LHCN-M2 (cell line): ENCODE results near the gene KEAP1. TPM values are rescaled to one million over a fixed set of nuclear protein-coding genes. Genes with fewer than 3 reads are reported as not detected.

Experiments used
- DNase-seq: peaks from one replicate; pipeline ENCODE4 v3.0.0-alpha.2; 2012; ENCODE audit warnings: low read depth
- total RNA-seq: library from RNA; depleted of rRNA; stranded (reverse); fragments of >200 nt; gene quantifications from 2 replicates; pipeline ENCODE4 v1.2.3, GENCODE V29; 2014

The KEAP1 gene
- total RNA-seq, 1 experiment from 2014 or later, result 84.6 TPM

DNA sequence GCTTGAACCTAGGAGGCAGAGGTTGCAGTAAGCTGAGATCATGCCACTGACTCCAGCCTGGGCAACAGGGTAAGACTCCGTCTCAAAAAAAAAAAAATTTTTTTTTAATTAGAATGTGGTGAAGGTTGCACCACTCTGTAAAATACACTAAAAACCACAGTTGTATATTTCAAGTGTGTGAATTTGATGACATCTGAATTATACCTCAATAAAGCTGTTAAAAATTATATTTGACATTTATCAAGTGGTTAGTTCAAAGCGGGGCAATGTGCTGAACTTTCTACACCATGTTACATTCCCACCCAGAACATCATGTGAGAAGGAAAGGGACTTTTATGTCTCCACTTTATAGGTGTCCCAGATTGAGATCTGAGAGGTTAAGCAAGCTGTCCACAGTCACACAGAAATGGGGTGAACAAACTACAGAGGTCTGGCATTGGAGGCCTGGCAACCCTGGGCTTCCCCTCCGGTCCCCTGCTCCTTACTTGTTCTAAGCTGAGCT is 20.0 kb upstream of the KEAP1 start:
- no peak for DNase-seq

DNA sequence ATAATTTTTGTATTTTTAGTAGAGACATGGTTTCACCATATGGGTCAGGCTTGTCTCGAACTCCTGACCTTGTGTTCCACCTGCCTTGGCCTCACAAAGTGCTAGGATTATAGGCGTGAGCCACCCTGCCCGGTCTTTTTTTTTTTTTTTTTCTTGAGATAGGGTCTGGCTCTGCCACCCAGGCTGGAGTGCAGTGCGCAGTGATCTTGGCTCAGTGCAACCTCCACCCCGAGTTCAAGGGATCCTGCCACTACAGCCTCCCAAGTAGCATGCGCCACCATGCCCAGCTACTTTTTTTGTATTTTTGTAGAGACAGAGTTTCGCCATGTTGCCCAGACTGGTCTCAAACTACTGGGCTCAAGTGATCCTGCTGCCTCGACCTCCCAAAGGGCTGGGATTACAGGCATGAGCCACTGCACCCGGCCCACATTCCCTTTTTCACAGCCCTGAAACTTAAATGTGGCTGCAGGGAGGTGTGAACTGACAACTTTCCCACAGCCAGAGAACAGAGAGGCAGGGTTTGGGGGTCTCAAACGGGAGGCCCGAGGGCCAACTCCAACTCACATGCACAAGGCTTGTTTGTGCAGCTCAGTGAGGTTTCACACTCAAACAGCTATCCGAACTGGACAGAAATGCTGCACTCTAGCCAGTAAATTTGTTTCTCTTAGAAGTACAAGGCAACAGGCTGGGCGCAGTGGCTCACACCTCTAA is 18.5 kb upstream of the KEAP1 start:
- DNase-seq, result no peak

DNA sequence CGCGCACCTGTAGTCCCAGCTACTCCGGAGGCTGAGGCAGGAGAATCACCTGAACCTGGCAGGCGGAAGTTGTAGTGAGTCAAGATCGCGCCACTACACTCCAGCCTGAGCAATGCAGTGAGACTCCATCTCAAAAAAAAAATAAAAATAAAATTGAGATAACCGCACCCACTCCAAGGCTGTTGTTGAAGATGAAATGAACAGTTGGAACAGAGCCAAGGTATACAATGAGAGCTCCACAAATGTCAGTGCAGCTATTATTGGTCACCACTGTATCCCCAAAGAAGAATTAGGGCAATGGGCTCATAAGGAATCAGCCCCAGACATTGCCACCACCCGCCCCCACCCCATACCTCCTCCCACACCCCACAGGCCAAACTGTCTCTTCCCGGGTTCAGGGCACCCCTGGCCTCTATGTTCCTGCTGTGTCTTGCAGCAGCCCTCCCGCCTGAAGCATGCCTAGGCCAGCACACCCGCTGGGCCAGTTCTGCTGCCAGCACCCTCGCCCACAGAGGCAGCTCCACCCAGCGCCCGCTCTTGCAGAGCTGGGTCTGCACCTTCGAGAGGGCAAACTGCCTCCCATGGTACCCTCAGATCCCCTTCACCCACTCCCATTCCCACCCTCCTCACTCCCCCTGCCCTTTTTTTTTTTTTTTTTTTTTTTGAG is 17.6 kb upstream of the KEAP1 start:
- DNase-seq, result no peak

DNA sequence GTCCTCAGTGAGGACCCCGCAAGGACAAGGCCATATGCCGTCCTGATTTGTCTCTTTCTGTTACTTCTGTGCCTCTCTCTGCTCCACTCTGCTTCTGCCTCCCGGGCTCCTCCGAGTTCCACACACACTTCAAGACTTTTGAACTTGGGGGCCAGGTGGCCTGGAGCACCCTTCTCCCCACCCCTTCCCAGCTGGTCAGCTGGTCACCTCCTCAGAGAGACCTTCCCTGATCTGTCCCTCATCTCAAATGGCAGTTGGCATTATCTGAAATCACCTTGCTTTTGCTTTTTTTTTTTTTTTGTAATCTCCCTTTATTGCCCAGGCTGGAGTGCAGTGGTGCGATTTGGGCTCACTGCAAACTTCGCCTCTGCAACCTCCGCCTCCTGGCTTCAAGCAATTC is 16.3 kb upstream of the KEAP1 start:
- DNase-seq, result no peak

DNA sequence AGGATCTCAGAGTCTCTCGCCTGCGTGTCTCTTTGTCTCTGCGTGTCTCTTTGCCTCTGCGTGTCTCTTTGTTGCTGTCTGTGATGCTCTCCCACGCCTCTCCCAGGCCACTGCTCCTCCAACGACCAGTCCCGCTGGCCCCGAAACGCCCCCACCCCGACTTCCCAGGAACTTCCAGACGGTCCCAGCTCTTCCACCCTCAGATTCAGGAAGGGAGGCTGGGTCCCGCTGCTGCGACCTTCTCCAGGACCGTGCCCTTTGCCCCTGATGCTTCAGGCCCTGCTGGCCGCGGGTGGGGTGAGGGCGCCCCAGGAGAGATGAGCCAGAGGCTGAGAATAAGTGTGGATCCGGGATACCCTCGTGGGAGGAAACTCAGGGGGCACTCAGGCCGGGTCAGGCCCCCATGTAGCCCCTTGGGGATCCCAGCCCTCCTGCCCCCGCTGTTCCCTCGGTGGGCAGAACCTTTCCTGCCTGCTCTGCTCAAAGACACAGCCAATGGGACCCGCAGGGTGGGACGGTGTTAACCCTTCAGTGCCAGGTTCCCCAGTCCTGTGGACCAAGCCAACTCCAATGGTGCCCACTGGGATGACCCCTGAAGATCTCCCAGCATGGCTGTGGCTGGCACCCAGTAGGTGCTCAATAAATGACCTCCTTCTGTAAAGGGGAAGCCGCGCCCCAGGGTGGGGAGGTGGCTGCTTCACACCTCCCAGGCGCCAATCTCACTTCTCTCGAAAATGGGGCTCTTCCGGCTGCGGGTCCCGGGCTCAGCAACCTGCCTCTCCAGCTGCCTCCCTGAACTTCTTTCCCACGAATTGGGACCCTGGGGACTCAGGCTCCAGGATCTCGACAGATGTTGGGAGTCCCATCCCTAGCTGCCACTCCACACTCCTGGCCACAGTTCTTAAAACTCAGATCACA is 15.5 kb upstream of the KEAP1 start:
- no peak for DNase-seq

DNA sequence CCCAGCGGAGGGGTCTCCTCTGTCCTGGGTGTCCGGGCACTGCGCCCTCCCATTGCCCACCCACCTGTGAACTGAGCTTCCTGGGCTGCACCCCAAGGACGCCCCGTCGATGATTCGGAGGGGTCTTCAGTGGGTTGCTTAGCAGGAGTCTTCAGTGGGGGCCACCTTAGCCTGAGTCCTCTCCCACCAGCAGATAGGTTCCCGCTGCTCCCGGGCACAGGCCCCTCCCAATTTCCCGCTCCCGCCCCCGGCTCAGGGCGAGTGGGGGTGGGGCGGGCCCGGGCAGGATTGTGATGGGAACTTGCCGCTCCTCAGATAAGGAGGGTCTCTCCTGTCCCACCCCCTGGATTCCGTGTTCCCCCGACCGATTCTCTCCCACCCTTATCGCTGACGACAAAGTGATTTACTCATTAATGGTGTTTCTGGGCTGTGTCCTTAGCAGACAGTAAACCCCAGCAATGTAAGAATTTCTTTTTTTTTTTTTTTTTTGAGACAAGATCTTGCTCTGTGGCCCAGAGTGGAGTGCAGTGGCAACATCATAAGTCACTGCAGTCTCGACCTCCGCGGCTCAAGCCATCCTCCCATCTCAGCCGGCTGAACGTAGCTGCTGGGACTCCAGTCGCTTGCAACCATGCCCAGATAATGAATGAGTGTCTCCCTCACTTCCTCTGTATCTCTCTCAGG is 14.7 kb upstream of the KEAP1 start:
- DNase-seq, result no peak

DNA sequence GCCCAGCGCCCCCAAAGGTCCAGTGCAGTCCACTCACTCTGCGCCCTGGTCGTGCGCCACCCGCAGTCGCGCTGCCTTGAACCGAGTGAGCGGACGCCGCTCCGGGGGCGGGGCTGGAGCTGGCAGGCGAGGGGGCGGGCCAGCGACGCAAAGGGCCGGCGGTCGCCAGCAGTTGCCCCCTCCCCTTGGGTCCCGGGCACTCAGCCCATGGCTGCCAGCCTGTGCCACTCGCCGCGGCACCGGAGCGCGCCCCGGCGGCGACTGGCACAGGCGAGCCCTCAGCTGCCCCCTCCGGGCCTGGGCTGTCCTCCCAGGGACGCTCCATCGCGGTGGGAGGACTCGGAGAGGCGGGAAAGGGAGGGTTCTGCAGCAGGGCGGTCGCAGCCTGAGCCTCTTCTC is 14.2 kb upstream of the KEAP1 start, which contains the start of gene S1PR5:
Gene S1PR5, minus strand, starts transcription at position 87 of the 399 bp plus-strand sequence. CDS start 2,436 bp downstream, outside the sequence.
- DNase-seq, result no peak

DNA sequence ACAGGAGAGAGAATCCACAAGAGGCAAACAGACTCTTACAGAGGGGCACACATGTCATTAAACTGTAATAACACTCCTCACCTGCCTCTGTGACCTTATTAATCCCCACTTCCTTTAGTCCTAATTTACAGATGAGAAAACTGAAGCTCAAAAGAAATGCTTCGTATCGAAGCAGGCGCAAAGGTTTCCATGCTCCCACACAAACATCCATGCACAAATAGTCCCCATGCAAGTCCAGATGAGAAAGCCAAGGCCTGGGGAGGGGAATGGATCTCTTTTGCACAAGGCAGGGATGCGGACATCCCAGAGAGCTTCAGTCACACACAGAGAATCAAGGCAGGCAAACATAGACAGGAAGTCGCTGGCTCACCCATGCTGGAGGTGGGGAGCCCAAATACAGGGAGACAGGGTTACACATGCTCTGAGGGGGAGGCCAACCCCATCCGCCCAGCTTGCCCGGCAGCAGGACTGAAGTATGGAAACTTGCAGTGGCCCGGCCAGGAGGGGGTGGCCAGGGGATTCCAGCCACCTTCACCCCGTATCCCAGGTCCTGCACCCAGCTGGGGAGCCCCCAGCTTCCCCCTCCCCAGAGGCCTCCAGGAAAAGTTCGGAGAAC is 13.6 kb upstream of the KEAP1 start:
- DNase-seq, result no peak

DNA sequence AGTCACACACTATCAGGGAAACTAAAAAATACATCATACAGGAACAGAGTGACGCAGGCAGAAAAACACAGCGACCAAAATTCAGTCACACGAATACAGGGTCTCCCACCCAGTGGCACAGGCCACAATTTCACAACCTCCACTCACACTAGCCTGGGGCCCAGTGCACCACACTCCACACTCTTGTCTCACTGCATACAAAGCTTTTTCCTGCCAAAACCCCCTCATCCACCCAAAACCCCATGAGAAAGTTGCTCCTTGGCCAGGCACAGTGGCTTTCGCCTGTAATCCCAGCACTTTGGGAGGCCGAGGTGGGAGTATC is 12.9 kb upstream of the KEAP1 start:
- DNase-seq, result no peak

DNA sequence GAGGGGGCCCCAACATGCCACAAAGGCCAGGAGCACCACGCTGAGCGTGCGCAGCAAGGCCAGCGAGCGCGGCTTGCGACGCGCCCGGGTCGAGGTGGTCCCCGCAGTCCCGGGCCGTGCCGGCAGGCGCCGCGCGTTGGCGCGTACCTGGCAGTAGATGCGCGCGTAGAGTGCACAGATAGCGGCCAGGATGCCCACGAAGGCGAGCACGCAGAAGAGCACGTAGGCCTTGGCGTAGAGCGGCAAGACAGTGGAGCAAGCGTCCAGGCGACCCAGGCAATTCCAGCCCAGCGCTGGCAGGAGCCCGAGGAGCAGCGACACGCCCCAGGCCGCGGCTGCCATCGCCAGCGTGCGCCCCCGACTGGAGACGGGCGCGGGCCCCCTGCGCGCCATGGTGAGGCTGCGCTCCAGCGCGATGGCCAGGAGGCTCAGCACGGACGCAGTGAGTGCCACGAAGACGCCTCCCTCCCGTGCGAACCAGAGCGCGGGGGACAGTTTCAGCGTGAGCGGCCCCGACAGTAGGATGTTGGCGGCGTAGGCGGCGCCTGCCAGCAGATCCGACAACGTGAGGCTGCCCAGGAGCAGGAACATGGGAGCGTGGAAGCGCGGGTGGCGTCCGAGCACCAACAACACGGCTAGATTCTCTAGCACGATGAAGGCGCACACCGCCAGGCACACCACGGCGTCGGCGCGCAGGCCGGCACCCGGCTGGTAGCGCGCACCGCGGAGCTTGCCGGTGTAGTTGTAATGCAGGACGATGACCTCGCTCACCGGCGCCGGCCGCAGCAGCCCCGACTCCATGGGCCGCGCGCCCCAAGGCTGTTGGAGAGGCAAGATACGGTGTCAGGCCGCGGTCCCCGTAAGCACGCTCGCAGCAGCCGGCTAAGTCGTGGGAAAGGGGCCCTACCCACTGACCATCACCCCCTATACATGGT is 11.3 kb upstream of the KEAP1 start:
- no peak for DNase-seq

DNA sequence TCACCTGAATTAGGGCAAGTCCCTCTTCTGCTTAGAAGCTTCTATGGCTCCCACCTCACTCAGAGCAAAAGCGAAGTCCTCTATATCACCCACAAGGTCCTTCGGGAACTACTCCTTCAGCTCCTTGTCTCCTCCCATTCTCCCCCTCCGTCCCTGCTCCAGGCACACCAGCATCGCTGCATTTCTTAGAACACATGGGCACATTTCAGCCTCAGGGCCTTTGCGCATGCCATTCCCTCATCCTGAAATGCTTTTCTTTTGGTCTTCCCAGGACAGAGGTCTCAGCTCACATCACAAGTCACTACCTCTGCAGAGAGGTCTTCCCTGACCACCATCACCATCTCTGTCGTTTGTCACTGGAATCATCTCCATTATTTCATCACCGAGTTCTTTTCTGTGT is 10.1 kb upstream of the KEAP1 start:
- no peak for DNase-seq

DNA sequence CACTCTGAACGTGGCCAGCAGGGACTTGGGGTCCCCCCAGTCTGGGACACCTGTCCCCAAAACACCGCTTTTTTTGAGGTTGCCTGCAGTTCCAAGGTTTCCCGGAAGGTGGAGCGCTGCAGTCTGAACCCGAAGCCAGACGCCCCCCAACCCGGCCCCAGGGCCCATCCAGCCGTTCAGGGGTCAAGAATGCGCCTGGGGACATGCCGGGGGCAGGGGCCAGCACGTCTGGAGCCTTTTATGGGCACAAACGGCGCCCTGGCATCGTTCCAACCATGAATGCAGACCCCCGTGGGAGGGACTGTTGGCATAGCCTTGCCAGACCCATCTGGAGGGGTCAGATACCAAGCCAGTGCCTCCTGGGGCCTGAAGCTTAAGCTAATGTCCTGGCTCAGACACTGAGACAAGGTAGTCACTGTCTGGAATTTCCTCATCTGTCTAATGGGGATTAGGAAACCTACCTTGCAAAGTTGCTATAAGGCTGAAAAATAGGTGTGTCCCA is 7.2 kb upstream of the KEAP1 start:
- no peak for DNase-seq

DNA sequence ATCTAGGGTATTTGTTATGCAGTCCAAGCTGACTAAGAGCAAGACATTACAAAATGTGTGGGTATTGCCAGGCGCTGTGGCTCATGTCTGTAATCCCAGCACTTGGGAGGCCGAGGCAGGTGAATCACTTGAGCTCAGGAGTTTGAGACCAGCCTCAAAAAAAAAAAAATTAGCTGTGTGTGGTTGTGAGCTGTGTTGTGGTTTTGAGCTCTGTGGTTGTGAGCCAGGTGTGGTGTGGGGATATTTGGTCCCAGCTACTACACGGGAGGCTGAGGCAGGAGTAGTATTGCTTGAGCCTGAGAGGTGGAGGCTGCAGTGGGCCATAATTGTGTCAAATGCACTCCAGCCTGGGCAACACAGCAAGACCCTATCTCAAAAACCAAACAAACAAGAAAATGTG is 5.6 kb upstream of the KEAP1 start:
- no peak for DNase-seq

DNA sequence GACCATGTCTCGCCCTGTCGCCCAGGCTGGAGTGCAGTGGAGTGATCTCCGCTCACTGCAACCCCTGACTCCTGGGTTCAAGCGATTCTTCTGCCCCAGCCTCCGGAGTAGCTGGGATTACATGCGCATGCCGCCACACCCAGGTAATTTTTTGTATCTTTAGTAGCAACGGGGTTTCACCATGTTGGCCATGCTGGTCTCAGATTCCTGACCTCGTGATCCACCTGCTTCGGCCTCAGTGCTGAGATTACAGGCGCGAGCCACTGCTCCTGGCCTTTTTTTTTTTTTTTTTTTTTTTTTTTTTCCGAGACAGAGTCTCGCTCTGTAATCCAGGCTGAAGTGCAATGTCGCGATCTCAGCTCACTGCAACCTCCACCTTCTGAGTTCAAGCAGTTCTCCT is 4.9 kb upstream of the KEAP1 start:
- no peak for DNase-seq

DNA sequence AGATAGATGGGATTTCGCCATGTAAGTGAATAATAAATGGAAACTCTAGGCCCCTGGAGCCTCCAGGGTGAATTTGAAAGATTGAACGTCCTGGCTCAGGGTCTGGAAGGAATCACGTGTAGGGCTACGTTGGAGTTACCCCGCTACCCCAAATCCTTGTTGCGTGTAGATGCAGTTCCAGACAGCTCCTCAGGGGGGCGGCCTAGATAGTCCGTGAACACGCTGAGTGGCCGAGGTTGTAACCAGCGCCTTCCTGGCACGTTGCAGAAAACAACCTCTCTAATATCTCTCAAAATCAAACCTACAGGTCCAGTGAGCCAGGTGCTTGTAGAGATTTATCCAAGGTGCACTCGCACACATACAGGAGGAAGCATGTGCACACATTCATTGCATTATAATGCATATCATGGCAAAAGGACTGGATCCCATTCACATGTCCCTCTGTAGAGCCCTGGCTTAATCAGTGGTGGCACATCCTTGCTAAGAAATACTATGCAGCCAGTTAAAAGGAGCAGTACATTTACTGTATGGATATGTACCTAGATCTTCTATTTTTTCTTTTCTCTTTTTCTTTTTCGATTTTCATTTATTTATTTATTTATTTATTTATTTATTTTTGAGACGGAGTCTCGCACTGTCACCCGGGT is 2.5 kb upstream of the KEAP1 start:
- DNase-seq, result peak; percentile 43

DNA sequence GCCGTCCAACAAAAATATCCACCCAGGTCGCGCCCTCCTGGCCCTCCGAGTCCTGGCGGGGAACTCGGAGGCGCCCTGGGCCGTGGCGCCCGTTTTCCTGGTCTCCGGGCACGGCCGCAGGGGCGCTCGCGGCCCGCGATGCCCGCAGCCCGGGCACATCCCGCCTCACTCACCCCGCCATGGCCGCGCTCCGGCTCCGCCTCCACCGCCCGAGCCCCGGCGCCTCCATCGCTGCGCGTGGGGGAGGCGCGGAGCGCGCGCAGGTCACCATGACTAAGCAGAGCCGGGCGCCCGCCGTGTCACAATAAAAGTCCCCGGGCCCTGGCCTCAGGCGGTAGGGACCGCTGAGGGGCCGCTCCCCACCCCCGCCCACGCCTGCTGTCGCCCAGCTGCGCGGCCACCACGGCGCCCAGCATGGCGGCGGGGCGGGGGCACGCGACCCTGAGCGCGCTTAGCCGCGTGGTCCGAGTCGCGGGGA is 593 bp downstream of the KEAP1 start:
- peak; percentile 87 for DNase-seq

DNA sequence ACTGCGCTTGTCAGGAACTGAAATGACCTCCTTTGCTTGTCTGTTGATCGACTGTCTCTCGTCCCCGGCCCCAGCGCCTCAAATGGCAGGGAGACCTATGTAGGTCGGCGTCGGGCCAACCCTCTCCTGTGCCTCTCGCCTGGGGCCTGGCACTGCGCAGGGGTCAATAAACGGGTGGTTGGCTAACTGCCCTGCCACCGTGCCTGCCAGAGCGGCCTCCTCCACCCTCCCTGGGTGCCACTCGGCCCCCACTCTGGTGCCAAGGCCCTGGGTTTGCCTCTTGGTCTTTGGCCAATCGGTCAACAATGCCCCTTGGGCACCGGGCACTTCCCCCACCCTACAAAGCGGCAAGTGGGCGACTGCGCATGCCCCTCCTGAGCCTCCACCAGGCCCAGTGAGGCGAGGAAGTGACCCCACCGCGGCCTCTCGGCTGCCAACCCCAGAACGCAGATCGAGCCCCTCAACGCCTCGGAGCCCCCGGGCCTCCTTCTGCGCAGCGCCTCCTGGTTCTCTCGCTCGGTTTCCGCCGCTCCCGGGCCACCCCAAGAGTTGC is 1.1 kb downstream of the KEAP1 start:
- peak; percentile 63 for DNase-seq

DNA sequence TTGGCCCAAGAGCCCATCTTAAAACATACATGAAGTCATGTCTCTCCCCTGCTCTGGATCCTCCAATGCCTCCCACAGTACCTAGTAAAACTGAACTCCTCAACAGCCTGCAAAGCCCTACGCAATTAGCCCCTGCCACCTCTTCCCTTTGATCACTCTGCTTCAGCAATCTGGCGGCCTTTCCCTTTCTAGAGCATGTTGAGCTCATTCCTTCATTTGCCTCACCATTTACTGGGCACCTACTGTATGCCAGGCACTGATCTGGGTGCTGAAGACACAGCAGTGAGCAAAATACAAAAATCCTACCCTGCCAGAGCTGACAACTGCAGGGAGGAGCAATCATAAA is 2.9 kb downstream of the KEAP1 start:
- no peak for DNase-seq
